ENCODE results near the gene CBR4. TPM values are rescaled to one million over a fixed set of nuclear protein-coding genes. Genes with fewer than 3 reads are reported as not detected.

The CBR4 gene
- total RNA-seq, 1 donor from 2014 or later = 15.2 TPM

GRCh38 chr4:168942985-168943384, 67.1 kb downstream of the CBR4 start:
- Mint-ChIP-seq H3K9me3 (ENCODE audit: low read depth) (peaks cover 47% of the 10 kb centered on the region), H3K4me3 (ENCODE audit: unreplicated experiment) (no peak overlapping the region), H3K36me3 (ENCODE audit: low read depth) (peaks cover 37% of the 10 kb centered on the region), H3K4me1 (ENCODE audit: low read depth) (no peaks in the 10 kb centered on the region), H3K27me3 (ENCODE audit: low read depth) (no peaks in the 10 kb centered on the region), H3K27ac (ENCODE audit: unreplicated experiment) (no peak overlapping the region)
- DNase-seq (ENCODE audit: low spot score) = no peak
- peak; percentile 67 for TF ChIP-seq CTCF (IDR thresholded peaks at IDR 0.05)

All from chondrocyte (in vitro differentiated cells).